ENCODE measurements around the gene PNN. TPM values are rescaled to one million over a fixed set of nuclear protein-coding genes. Genes with fewer than 3 reads are reported as not detected.
"Not testable (repeated sequence)": the region's sequence is repeated elsewhere in the genome, so short reads cannot be mapped to it uniquely, and the experiment has no call there.

The PNN gene
- total RNA-seq, 1 donor from 2014 or later: 30.1 TPM

- Histone ChIP-seq H3K4me1 (peaks cover 4% of the 10 kb centered on the region), H3K27ac (replicated peaks) (no peak overlapping the region), H3K9me3 (replicated peaks) (no peaks in the 10 kb centered on the region), H3K27me3 (ENCODE audit: low read depth) (no peaks in the 10 kb centered on the region), H3K4me3 (no peak overlapping the region), H3K36me3 (no peaks in the 10 kb centered on the region)
- no peak for DNase-seq
- TF ChIP-seq CTCF (IDR thresholded peaks at IDR 0.05; ENCODE audit: borderline replicate concordance): no peak
- intact Hi-C loops (cut with micrococcal nuclease): no loop called here
Observed at GRCh38 chr14:39217214-39217879, 42.3 kb downstream of the PNN start.

GRCh38 chr14:39218171-39218769, 43.2 kb downstream of the PNN start:
- intact Hi-C loops (cut with micrococcal nuclease): no loop called here
- no peak for TF ChIP-seq CTCF (IDR thresholded peaks at IDR 0.05; ENCODE audit: borderline replicate concordance)
- no peaks in the 10 kb centered on the region for H3K36me3 ChIP-seq

GRCh38 chr14:39219075-39219499, 44.0 kb downstream of the PNN start:
- no peak overlapping the region for H3K4me3 ChIP-seq
- H3K36me3 ChIP-seq: no peaks in the 10 kb centered on the region
- peaks cover 4% of the 10 kb centered on the region for H3K4me1 ChIP-seq
- no peaks in the 10 kb centered on the region for H3K27me3 ChIP-seq (ENCODE audit: low read depth)
- intact Hi-C loops (cut with micrococcal nuclease): no loop called here
- H3K9me3 ChIP-seq (replicated peaks): no peaks in the 10 kb centered on the region
- H3K27ac ChIP-seq (replicated peaks): no peak overlapping the region
- no peak for DNase-seq
- TF ChIP-seq CTCF (IDR thresholded peaks at IDR 0.05; ENCODE audit: borderline replicate concordance): no peak

More at GRCh38 chr14:39218171-39218769, 43.2 kb downstream of the PNN start:
- no peaks in the 10 kb centered on the region for H3K27me3 ChIP-seq (ENCODE audit: low read depth)
- H3K4me3 ChIP-seq: no peak overlapping the region
- H3K27ac ChIP-seq (replicated peaks): no peak overlapping the region
- DNase-seq: no peak
- no peaks in the 10 kb centered on the region for H3K9me3 ChIP-seq (replicated peaks)
- H3K4me1 ChIP-seq: peaks cover 4% of the 10 kb centered on the region

GRCh38 chr14:39220473-39220872, 45.4 kb downstream of the PNN start:
- intact Hi-C loops (cut with micrococcal nuclease); H3K4me3 ChIP-seq; H3K27ac ChIP-seq (replicated peaks); H3K9me3 ChIP-seq (replicated peaks); DNase-seq; H3K36me3 ChIP-seq; H3K27me3 ChIP-seq (ENCODE audit: low read depth); H3K4me1 ChIP-seq: not testable (repeated sequence)

- TF ChIP-seq CTCF (IDR thresholded peaks at IDR 0.05; ENCODE audit: borderline replicate concordance): no peak
- H3K36me3 ChIP-seq: no peaks in the 10 kb centered on the region
- H3K4me3 ChIP-seq: no peak overlapping the region
- intact Hi-C loops (cut with micrococcal nuclease): no loop called here
- no peak for DNase-seq
- no peak overlapping the region for H3K27ac ChIP-seq (replicated peaks)
- no peaks in the 10 kb centered on the region for H3K4me1 ChIP-seq
- H3K9me3 ChIP-seq (replicated peaks): no peaks in the 10 kb centered on the region
- no peaks in the 10 kb centered on the region for H3K27me3 ChIP-seq (ENCODE audit: low read depth)
Observed at GRCh38 chr14:39228044-39228443, 53.0 kb downstream of the PNN start.

GRCh38 chr14:39228509-39229221, 53.6 kb downstream of the PNN start:
- H3K27ac ChIP-seq (replicated peaks): no peak overlapping the region
- H3K27me3 ChIP-seq (ENCODE audit: low read depth): no peaks in the 10 kb centered on the region
- no peak overlapping the region for H3K4me3 ChIP-seq
- no peaks in the 10 kb centered on the region for H3K9me3 ChIP-seq (replicated peaks)
- TF ChIP-seq CTCF (IDR thresholded peaks at IDR 0.05; ENCODE audit: borderline replicate concordance): no peak
- no peak for DNase-seq
- no peaks in the 10 kb centered on the region for H3K4me1 ChIP-seq
- intact Hi-C loops (cut with micrococcal nuclease): no loop called here
- H3K36me3 ChIP-seq: no peaks in the 10 kb centered on the region
